Immature natural killer cell (primary cell): ENCODE measurements around the gene HS3ST3B1. TPM values are rescaled to one million over a fixed set of nuclear protein-coding genes. Genes with fewer than 3 reads are reported as not detected.
A peak's percentile ranks its signal among the peaks of the same experiment; 100 is the strongest.

Source experiments
- DNase-seq, 3 donors: peaks; one replicate each; pipeline ENCODE4 v3.0.0; 2022; ENCODE audit warnings: mixed read lengths in 1 of 3
- H3K27ac Mint-ChIP-seq, 6 donors: one replicate each; pipeline ENCODE4 v1.8.0; 2020; ENCODE audit warnings: mixed read lengths in 6 of 6, mild to moderate bottlenecking in 5 of 6, inconsistent platforms in 4 of 6, moderate library complexity in 3 of 6
- H3K27me3 Mint-ChIP-seq, 3 donors: one replicate each; pipeline ENCODE4 v1.8.0; 2020 to 2021; ENCODE audit warnings: low read depth in 3 of 3, mild to moderate bottlenecking in 3 of 3, mixed read lengths in 3 of 3, moderate library complexity in 3 of 3, inconsistent platforms in 1 of 3
- H3K36me3 Mint-ChIP-seq, 3 donors: one replicate each; pipeline ENCODE4 v1.8.0; 2020; ENCODE audit warnings: mixed read lengths in 3 of 3, inconsistent platforms in 2 of 3, mild to moderate bottlenecking in 2 of 3
- H3K4me1 Mint-ChIP-seq, 2 donors: one replicate each; pipeline ENCODE4 v1.8.0; 2020; ENCODE audit warnings: inconsistent platforms in 2 of 2, mild to moderate bottlenecking in 2 of 2, mixed read lengths in 2 of 2, moderate library complexity in 1 of 2
- H3K4me3 Mint-ChIP-seq, 5 donors: one replicate each; pipeline ENCODE4 v1.8.0; 2020; ENCODE audit warnings: mild to moderate bottlenecking in 5 of 5, mixed read lengths in 5 of 5, inconsistent platforms in 3 of 5, moderate library complexity in 3 of 5
- H3K9me3 Mint-ChIP-seq, 6 donors: one replicate each; pipeline ENCODE4 v1.8.0; 2020; ENCODE audit warnings: mild to moderate bottlenecking in 6 of 6, mixed read lengths in 6 of 6, inconsistent platforms in 4 of 6, moderate library complexity in 3 of 6
- polyA plus RNA-seq, 3 donors: library from polyadenylated mRNA; unstranded; fragments of 300-500 nt; fragmentation: Illumina TruSeq; gene quantifications; one replicate each; pipeline ENCODE4 v1.2.3, GENCODE V29; 2021

Gene HS3ST3B1
- 10 to 100 TPM in 1 of 3 donors, 1 to 10 TPM in 2; 6.6 to 14.2 (median 9.0) TPM for polyA plus RNA-seq

DNA sequence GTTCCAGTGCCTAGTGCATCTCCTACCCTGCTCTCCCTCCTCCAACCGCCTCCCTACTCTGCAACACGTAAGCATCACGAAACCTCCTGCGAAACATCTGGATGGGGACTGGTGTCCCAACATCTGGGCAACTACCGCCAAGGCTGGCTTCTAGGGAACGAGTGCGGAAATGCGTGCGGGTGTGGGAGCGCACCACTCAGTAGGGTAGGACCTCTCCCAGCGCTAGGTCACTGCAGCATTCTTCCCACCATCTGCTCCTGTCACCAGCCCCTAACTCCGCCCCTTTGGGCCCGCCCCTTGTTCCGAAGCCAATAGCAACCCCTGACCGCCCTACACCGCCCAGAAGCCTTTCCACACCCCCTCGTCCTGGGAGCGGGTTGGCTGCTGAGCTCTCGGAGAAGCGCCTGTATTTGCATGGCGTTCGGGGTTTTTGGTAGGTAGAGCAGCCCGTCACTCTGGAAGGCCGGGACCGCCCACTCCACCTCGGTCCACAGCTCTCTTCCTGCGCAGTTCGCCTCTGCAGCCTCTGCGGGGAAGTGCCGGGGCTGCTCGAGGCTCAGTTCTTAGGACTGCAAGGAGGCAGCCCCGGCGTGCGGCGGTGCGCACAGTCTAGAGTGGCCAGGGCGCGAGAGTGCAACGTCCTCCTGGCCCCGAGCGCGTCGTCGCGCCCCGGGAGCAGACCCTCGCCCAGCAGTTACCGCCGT lies at the start of gene HS3ST3B1:
TSS of gene HS3ST3B1 (plus strand) at position 507 of the 704 bp plus-strand sequence. CDS start 438 bp downstream, outside the sequence.
- peak within 1 kb of the TSS; percentile 89 to 97 (median 93) for H3K27ac Mint-ChIP-seq
- H3K27me3 Mint-ChIP-seq = peaks cover 20 to 46% (median 26%) of the 10 kb centered on the region in 3 donors
- peaks cover 71 to 74% of the 10 kb centered on the region in 2 donors for H3K4me1 Mint-ChIP-seq
- H3K9me3 Mint-ChIP-seq = no peaks in the 10 kb centered on the region
- DNase-seq = peak; percentile 99 to 100 (median 99)
- peak within 1 kb of the TSS; percentile 93 to 98 (median 97) for H3K4me3 Mint-ChIP-seq
- H3K36me3 Mint-ChIP-seq = peaks cover 0 to 7% (median 3%) of the 10 kb centered on the region in 3 donors

- Mint-ChIP-seq H3K36me3 (peaks cover 0 to 4% (median 3%) of the 10 kb centered on the region in 3 donors), H3K27ac (no peak overlapping the region), H3K4me1 (no peaks in the 10 kb centered on the region), H3K27me3 (peaks cover 0 to 2% (median 1%) of the 10 kb centered on the region in 3 donors), H3K9me3 (no peaks in the 10 kb centered on the region), H3K4me3 (no peak overlapping the region)
- no peak for DNase-seq
These were observed 39.5 kb upstream of the HS3ST3B1 start for GRCh38 chr17:14261406-14261805.

- Mint-ChIP-seq H3K36me3 (no peaks in the 10 kb centered on the region), H3K27ac (no peak overlapping the region), H3K4me3 (no peak overlapping the region), H3K9me3 (peaks cover 0 to 2% (median 0%) of the 10 kb centered on the region in 6 donors), H3K4me1 (no peaks in the 10 kb centered on the region), H3K27me3 (peaks cover 0 to 2% (median 2%) of the 10 kb centered on the region in 3 donors)
- DNase-seq = peak in 2 of 3 donors; percentile 4 to 10
These were observed 32.6 kb upstream of the HS3ST3B1 start for GRCh38 chr17:14268264-14268663.

GRCh38 chr17:14269473-14269872 lies 31.4 kb upstream of the HS3ST3B1 start:
- Mint-ChIP-seq H3K9me3 (peaks cover 0 to 2% (median 0%) of the 10 kb centered on the region in 6 donors), H3K36me3 (no peaks in the 10 kb centered on the region), H3K27me3 (peaks cover 0 to 2% (median 2%) of the 10 kb centered on the region in 3 donors), H3K27ac (no peak overlapping the region), H3K4me1 (no peaks in the 10 kb centered on the region), H3K4me3 (no peak overlapping the region)
- no peak for DNase-seq

DNA sequence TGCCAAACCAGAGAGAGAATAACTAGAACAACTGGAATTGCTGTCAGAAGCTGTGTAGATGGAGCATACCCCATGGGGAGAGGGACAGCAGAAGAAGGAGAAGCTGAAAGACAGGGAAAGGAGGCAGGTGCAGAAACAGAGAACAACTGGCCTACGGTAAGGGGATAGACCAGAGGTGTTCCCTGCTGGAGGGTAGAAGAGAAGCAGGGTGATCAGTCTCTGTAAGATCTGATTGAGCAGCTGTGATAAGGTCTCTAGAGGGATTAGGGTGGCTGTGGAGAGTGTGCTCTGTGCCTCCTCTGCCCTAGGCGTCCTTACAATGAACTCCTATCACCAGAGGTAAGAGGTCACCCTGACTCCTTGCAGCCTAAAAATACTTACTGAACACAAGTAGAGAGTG lies 30.4 kb upstream of the HS3ST3B1 start:
- Mint-ChIP-seq H3K27me3 (peaks cover 0 to 2% (median 2%) of the 10 kb centered on the region in 3 donors), H3K9me3 (peaks cover 0 to 2% (median 0%) of the 10 kb centered on the region in 6 donors), H3K4me3 (no peak overlapping the region), H3K36me3 (peaks cover 0 to under 1% (median 0%) of the 10 kb centered on the region in 3 donors), H3K27ac (no peak overlapping the region), H3K4me1 (no peaks in the 10 kb centered on the region)
- no peak for DNase-seq

DNA sequence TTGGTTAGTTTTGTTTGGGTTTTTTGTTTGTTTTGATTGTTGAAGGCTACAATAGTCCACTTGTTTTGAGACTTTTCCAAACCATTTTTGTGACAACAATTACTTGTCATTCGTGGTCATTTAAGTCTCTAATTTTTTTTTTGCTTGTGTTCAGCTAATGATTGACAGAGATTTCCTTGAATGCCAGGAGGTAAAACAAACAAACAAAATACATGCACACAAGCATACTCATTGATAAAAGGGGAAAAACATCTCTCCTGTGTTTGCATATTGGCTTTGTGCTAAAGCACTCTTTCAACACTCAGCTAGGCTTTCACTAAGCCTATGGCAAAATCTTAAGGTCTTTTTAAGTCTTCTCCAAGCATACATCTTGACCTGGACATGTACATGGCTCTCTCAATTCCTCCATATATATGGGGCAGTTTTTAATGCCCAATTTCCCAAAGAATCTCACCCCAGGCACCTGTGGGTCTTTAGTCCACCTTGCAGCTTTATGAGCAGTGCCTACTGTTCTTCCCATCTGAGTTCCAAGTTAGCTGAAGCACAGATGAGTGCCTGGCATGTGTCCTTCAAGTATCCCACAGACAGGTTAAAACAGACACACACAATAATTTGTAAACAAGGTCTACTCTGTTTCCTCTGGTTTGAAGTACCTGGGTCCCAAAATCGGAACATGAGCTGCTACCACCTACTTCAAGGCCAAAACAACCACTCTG lies 24.2 kb upstream of the HS3ST3B1 start:
- Mint-ChIP-seq H3K36me3 (peaks cover 0 to 8% (median 0%) of the 10 kb centered on the region in 3 donors), H3K4me3 (no peak overlapping the region), H3K27me3 (peaks cover 0 to 8% (median 2%) of the 10 kb centered on the region in 3 donors), H3K4me1 (no peaks in the 10 kb centered on the region), H3K9me3 (no peaks in the 10 kb centered on the region), H3K27ac (no peak overlapping the region)
- DNase-seq = no peak

DNA sequence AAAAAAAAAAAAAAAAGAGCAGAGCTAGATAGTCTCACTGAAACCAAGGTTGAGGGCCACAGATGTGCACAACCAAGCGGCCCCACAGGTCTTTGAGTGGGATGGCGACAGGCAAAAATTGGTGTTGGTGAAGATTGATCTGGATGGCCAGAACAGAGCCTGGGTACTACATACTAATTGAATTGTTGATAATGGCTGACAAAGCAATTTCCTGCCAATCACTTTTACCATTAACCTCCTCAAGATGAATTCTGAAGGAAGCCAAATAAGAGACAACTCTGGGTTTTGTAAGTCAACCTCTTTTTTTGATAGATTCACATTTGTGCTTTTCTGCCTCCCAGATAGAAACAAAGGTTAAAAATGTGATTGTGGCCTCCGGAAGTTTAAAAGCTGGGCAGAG lies 19.4 kb upstream of the HS3ST3B1 start:
- no peak for DNase-seq
- Mint-ChIP-seq H3K27me3 (peaks cover 0 to 13% (median 5%) of the 10 kb centered on the region in 3 donors), H3K4me3 (no peak overlapping the region), H3K27ac (no peak overlapping the region), H3K9me3 (no peaks in the 10 kb centered on the region), H3K36me3 (peaks cover 0 to 4% (median 0%) of the 10 kb centered on the region in 3 donors), H3K4me1 (no peaks in the 10 kb centered on the region)

- Mint-ChIP-seq H3K36me3 (peaks cover 0 to 4% (median 0%) of the 10 kb centered on the region in 3 donors), H3K4me1 (no peaks in the 10 kb centered on the region), H3K9me3 (no peaks in the 10 kb centered on the region), H3K4me3 (no peak overlapping the region), H3K27ac (no peak overlapping the region), H3K27me3 (peaks cover 0 to 10% (median 7%) of the 10 kb centered on the region in 3 donors)
- DNase-seq = no peak
These were observed 18.2 kb upstream of the HS3ST3B1 start for GRCh38 chr17:14282726-14283125.

DNA sequence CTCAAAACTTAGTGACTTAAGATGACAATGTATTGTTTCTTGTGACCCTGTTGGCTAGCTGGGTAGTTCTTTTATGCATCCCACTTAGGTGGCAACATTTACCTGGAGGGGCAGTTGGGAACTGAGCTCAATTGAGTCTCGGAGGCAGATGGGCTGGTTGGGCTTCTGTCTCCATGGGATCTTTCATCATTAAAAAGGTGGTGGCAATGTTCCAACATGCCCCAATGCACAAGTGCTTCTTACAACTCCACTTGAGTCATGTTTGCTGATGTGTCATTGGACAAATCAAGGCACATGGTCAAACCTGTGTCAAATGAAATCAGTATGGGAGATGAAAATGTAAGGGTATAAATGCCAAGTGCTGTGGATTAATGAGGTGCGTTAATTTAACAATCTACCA lies 11.7 kb upstream of the HS3ST3B1 start:
- no peak overlapping the region for H3K4me3 Mint-ChIP-seq
- no peaks in the 10 kb centered on the region for H3K4me1 Mint-ChIP-seq

DNA sequence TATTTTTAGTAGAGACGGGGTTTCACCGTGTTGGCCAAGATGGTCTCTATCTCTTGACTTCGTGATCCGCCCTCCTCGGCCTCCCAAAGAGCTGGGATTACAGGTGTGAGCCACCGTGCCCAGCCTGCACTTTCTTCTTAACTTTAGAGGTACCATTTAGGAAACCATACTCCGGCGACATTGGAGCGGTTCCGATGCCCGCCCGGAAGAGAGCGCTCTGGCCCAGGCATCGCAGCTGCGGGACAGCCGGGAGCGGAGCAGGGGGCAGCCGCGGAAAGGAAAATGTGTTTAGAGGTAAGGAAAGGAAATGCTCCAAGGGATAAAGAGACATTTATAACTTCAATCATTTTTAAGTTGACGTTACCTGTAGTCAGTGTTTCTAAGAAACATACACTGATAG lies 6.0 kb upstream of the HS3ST3B1 start:
- H3K36me3 Mint-ChIP-seq = no peaks in the 10 kb centered on the region
- peaks cover 35 to 43% of the 10 kb centered on the region in 2 donors for H3K4me1 Mint-ChIP-seq
- DNase-seq = no peak
- no peak overlapping the region for H3K27ac Mint-ChIP-seq
- H3K9me3 Mint-ChIP-seq = no peaks in the 10 kb centered on the region
- peaks cover 24 to 32% (median 29%) of the 10 kb centered on the region in 3 donors for H3K27me3 Mint-ChIP-seq
- H3K4me3 Mint-ChIP-seq = peak overlapping the region in 1 of 5 donors; percentile 21

More for the DNA sequence above, 11.7 kb upstream of the HS3ST3B1 start:
- Mint-ChIP-seq H3K36me3 (no peaks in the 10 kb centered on the region), H3K27me3 (peaks cover 2 to 20% (median 16%) of the 10 kb centered on the region in 3 donors), H3K9me3 (no peaks in the 10 kb centered on the region), H3K27ac (no peak overlapping the region)
- no peak for DNase-seq

GRCh38 chr17:14295676-14296075 lies 5.2 kb upstream of the HS3ST3B1 start:
- DNase-seq = no peak
- H3K4me1 Mint-ChIP-seq = peaks cover 43 to 51% of the 10 kb centered on the region in 2 donors
- H3K27me3 Mint-ChIP-seq = peaks cover 27 to 38% (median 34%) of the 10 kb centered on the region in 3 donors
- H3K4me3 Mint-ChIP-seq = peak overlapping the region in 4 of 5 donors; percentile 40 to 77 (median 53)
- H3K9me3 Mint-ChIP-seq = no peaks in the 10 kb centered on the region
- H3K36me3 Mint-ChIP-seq = no peaks in the 10 kb centered on the region
- H3K27ac Mint-ChIP-seq = no peak overlapping the region

GRCh38 chr17:14296166-14296910 lies 4.5 kb upstream of the HS3ST3B1 start:
- Mint-ChIP-seq H3K9me3 (no peaks in the 10 kb centered on the region), H3K27me3 (peaks cover 27 to 39% (median 38%) of the 10 kb centered on the region in 3 donors), H3K27ac (peak overlapping the region in 2 of 6 donors; percentile 27 to 32), H3K4me3 (peak overlapping the region; percentile 57 to 77 (median 70)), H3K4me1 (peaks cover 44 to 54% of the 10 kb centered on the region in 2 donors), H3K36me3 (no peaks in the 10 kb centered on the region)
- no peak for DNase-seq

DNA sequence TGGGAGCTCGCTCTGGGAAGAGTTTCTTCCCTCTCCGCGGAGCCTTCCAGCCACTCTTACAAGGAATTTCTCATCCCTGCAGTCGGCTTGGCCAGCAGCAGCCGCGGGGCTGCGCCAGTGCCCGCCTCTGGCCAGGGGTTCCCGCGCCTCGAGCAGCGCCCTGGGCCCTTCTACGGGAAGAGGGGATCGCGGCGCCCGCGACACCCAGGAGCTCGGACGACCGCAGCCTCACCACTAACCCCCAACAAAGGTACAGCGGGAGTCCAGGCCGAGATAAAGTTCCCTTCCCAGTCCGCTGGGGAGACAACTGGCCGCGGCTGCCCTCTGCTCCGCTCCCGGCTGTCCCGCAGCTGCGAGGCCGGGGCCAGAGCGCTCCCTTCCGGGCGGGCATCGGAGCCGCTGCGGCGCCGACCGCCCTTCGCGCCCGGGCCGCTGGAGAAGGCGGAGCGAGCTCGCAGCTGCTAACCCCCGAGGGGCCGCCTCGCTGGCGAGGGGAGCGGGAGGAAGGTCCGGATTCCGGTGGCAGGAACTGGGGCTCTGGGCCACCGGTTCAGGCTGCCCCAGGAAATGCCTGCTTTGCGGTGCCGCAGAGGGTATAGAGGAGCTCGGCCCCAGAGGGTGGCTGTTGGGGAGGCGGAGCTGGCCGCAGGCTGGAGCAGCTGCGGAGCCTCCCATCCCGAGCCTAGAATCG lies 3.6 kb upstream of the HS3ST3B1 start:
- Mint-ChIP-seq H3K27ac (peak overlapping the region in 3 of 6 donors; percentile 28 to 73 (median 47)), H3K4me1 (peaks cover 44 to 54% of the 10 kb centered on the region in 2 donors), H3K9me3 (no peaks in the 10 kb centered on the region), H3K36me3 (no peaks in the 10 kb centered on the region), H3K4me3 (peak overlapping the region; percentile 70 to 98 (median 81)), H3K27me3 (peaks cover 27 to 47% (median 39%) of the 10 kb centered on the region in 3 donors)
- peak; percentile 54 to 62 (median 56) for DNase-seq
